H9 (cell line): Measurements from ENCODE around the gene FIBP. TPM values are rescaled to one million over a fixed set of nuclear protein-coding genes. Genes with fewer than 3 reads are reported as not detected.

Experiments
- DNase-seq: peaks from one replicate; pipeline ENCODE4 v3.0.0-alpha.2; 2017
- H2AFZ ChIP-seq: one replicate; pipeline ENCODE4 v1.6.1; 2013; ENCODE audit warnings: mild to moderate bottlenecking, low read length, control low read depth, moderate library complexity
- H2AK5ac ChIP-seq: 2 replicates; pipeline ENCODE4 v1.6.1; 2013; ENCODE audit warnings: low read length, control low read depth, mixed read lengths; ENCODE audit not compliant: insufficient read length
- H2BK120ac ChIP-seq: one replicate; pipeline ENCODE4 v1.6.1; 2013; ENCODE audit warnings: low read depth, mild to moderate bottlenecking, low read length, control low read depth, inconsistent platforms; ENCODE audit not compliant: poor library complexity, severe bottlenecking
- H2BK12ac ChIP-seq: 2 replicates; pipeline ENCODE4 v1.6.1; 2013; ENCODE audit warnings: low read length, control low read depth, mixed read lengths, low read depth; ENCODE audit not compliant: insufficient read length
- H2BK15ac ChIP-seq: 2 replicates; pipeline ENCODE4 v1.6.1; 2013; ENCODE audit warnings: low read depth, low read length, control low read depth
- H2BK20ac ChIP-seq: one replicate; pipeline ENCODE4 v1.6.1; 2013; ENCODE audit warnings: low read depth, mild to moderate bottlenecking, low read length, control low read depth, inconsistent platforms; ENCODE audit not compliant: poor library complexity, severe bottlenecking
- H2BK5ac ChIP-seq: 2 replicates; pipeline ENCODE4 v1.6.1; 2013; ENCODE audit warnings: low read length, control low read depth, mixed read lengths; ENCODE audit not compliant: insufficient read length
- H3K14ac ChIP-seq: 2 replicates; pipeline ENCODE4 v1.6.1; 2013; ENCODE audit warnings: low read length, control low read depth; ENCODE audit not compliant: insufficient read depth
- H3K18ac ChIP-seq: 2 replicates; pipeline ENCODE4 v1.6.1; 2013; ENCODE audit warnings: low read depth, mild to moderate bottlenecking, mixed read lengths, low read length, control low read depth; ENCODE audit not compliant: insufficient read length
- H3K23ac ChIP-seq: 2 replicates; pipeline ENCODE4 v1.6.1; 2013; ENCODE audit warnings: low read length, control low read depth, mixed read lengths, low read depth; ENCODE audit not compliant: insufficient read length
- H3K23me2 ChIP-seq: 2 replicates; pipeline ENCODE4 v1.6.1; 2013; ENCODE audit warnings: low read depth, mild to moderate bottlenecking, mixed read lengths, low read length, control low read depth; ENCODE audit not compliant: insufficient read length, poor library complexity, severe bottlenecking
- H3K27ac ChIP-seq: 2 replicates; pipeline ENCODE4 v1.5.1; 2013; ENCODE audit warnings: low read length, control low read depth, mixed read lengths, low read depth; ENCODE audit not compliant: insufficient read length
- H3K27me3 ChIP-seq: 2 replicates; pipeline ENCODE4 v1.6.1; 2013; ENCODE audit warnings: low read length, control low read depth, inconsistent platforms; ENCODE audit not compliant: insufficient read depth
- H3K4ac ChIP-seq: 2 replicates; pipeline ENCODE4 v1.6.1; 2013; ENCODE audit warnings: low read depth, mild to moderate bottlenecking, control low read depth, inconsistent platforms, low read length, moderate library complexity
- H3K4me1 ChIP-seq: 2 replicates; pipeline ENCODE4 v1.6.1; 2013; ENCODE audit warnings: low read length, control low read depth, inconsistent platforms; ENCODE audit not compliant: insufficient read depth
- H3K4me2 ChIP-seq: 2 replicates; pipeline ENCODE4 v1.6.1; 2013; ENCODE audit warnings: low read length, control low read depth, mixed read lengths; ENCODE audit not compliant: insufficient read length, insufficient read depth
- H3K56ac ChIP-seq: 2 replicates; pipeline ENCODE4 v1.6.1; 2013; ENCODE audit warnings: low read depth, mild to moderate bottlenecking, mixed read lengths, low read length, control low read depth; ENCODE audit not compliant: insufficient read length
- H3K79me1 ChIP-seq: 2 replicates; pipeline ENCODE4 v1.6.1; 2013; ENCODE audit warnings: low read depth, mild to moderate bottlenecking, moderate library complexity, low read length, control low read depth, inconsistent platforms; ENCODE audit not compliant: insufficient read depth, poor library complexity, severe bottlenecking
- H3K79me2 ChIP-seq: 2 replicates; pipeline ENCODE4 v1.6.1; 2013; ENCODE audit warnings: low read length, control low read depth, inconsistent platforms; ENCODE audit not compliant: insufficient read depth
- H3K9ac ChIP-seq: 2 replicates; pipeline ENCODE4 v1.6.1; 2013; ENCODE audit warnings: low read length, control low read depth, mixed read lengths; ENCODE audit not compliant: insufficient read length; ENCODE audit errors: extremely low read depth
- H3K9me3 ChIP-seq: one replicate; pipeline ENCODE4 v1.6.1; 2013; ENCODE audit warnings: low read depth, low read length, inconsistent platforms; ENCODE audit not compliant: control insufficient read depth
- H3T11ph ChIP-seq: one replicate; pipeline ENCODE4 v1.6.1; 2013; ENCODE audit warnings: mild to moderate bottlenecking, low read length, control low read depth, inconsistent platforms
- H4K20me1 ChIP-seq: one replicate; pipeline ENCODE4 v1.6.1; 2013; ENCODE audit not compliant: control insufficient read depth, insufficient read length, insufficient read depth
- H4K5ac ChIP-seq: 2 replicates; pipeline ENCODE4 v1.6.1; 2013; ENCODE audit warnings: low read depth, mild to moderate bottlenecking, mixed read lengths, low read length, control low read depth; ENCODE audit not compliant: insufficient read length
- H4K8ac ChIP-seq: replicated peaks from 2 replicates; pipeline ENCODE4 v1.6.1; 2013; ENCODE audit warnings: low read length, control low read depth, mixed read lengths, low read depth; ENCODE audit not compliant: insufficient read length
- H4K91ac ChIP-seq: 2 replicates; pipeline ENCODE4 v1.6.1; 2013; ENCODE audit warnings: low read depth, mild to moderate bottlenecking, moderate library complexity, mixed read lengths, low read length, control low read depth; ENCODE audit not compliant: insufficient read length
- H3K27ac Mint-ChIP-seq, 3 experiments: 2 replicates in 2 of 3; 3 replicates in 1 of 3; pipeline ENCODE4 v1.8.0; 2020 to 2021; ENCODE audit warnings: mixed read lengths in 3 of 3, mild to moderate bottlenecking in 1 of 3, moderate library complexity in 1 of 3
- H3K27me3 Mint-ChIP-seq: 2 replicates; pipeline ENCODE4 v1.8.0; 2021; ENCODE audit warnings: low read depth, mild to moderate bottlenecking, moderate library complexity, mixed read lengths
- H3K36me3 Mint-ChIP-seq, 3 experiments: 2 replicates in 2 of 3; 3 replicates in 1 of 3; pipeline ENCODE4 v1.8.0; 2020 to 2021; ENCODE audit warnings: low read depth in 3 of 3, mixed read lengths in 3 of 3; ENCODE audit not compliant: insufficient read depth in 1 of 3
- H3K4me1 Mint-ChIP-seq, 2 experiments: 2 replicates each; pipeline ENCODE4 v1.8.0; 2020; ENCODE audit warnings: mixed read lengths in 2 of 2
- H3K4me3 Mint-ChIP-seq, 2 experiments: 2 replicates in 1 of 2; 3 replicates in 1 of 2; pipeline ENCODE4 v1.8.0; 2020 to 2021; ENCODE audit warnings: mild to moderate bottlenecking in 2 of 2, mixed read lengths in 2 of 2, moderate library complexity in 1 of 2
- H3K9me3 Mint-ChIP-seq, 2 experiments: 2 replicates in 1 of 2; 3 replicates in 1 of 2; pipeline ENCODE4 v1.8.0; 2020; ENCODE audit warnings: mild to moderate bottlenecking in 2 of 2, mixed read lengths in 2 of 2, moderate library complexity in 1 of 2
- CTCF ChIP-seq: fragments of 200-600 bp; sonication (generic); conservative IDR thresholded peaks from 3 replicates; pipeline ENCODE4 v1.8.0; 2021; ENCODE audit warnings: antibody characterized with exemption, mild to moderate bottlenecking
- WGBS: extraction: QIAGEN DNeasy Blood & Tissue Kit; methylation state at CpG from one replicate; pipeline ENCODE4 v1.1.7; 2013; ENCODE audit warnings: missing lambda C conversion rate, low lambda C conversion rate, mixed read lengths; ENCODE audit not compliant: insufficient read length; ENCODE audit errors: extremely low coverage; 5-methylcytosine and 5-hydroxymethylcytosine counted together
- total RNA-seq: library from RNA; stranded (reverse); gene quantifications from 2 replicates; pipeline ENCODE4 v1.2.1, GENCODE V29; 2021

FIBP gene
- total RNA-seq, 1 experiment from 2014 or later, result 87.0 TPM

- Histone ChIP-seq H4K8ac (no peak overlapping the region), H3K27me3 (peaks cover 8% of the 10 kb centered on the region; the same call in 1 of the 2 replicates), H3K56ac (no peak overlapping the region), H4K5ac (no peak overlapping the region), H3K79me1 (no peaks in the 10 kb centered on the region), H3K23me2 (peaks cover 15% of the 10 kb centered on the region), H4K91ac (no peak overlapping the region), H3K4me1 (no peaks in the 10 kb centered on the region), H3K79me2 (no peaks in the 10 kb centered on the region), H3K4ac (no peak overlapping the region), H3K23ac (no peak overlapping the region), H3K14ac (no peak overlapping the region), H2AK5ac (no peak overlapping the region), H2BK20ac (no peak overlapping the region), H3K18ac (no peak overlapping the region), H3T11ph (no peak overlapping the region), H3K27ac (no peak overlapping the region), H2BK12ac (no peak overlapping the region), H3K9me3 (no peaks in the 10 kb centered on the region), H2BK120ac (no peak overlapping the region), H4K20me1 (no peaks in the 10 kb centered on the region), H3K4me2 (no peak overlapping the region), H2BK5ac (no peak overlapping the region), H2BK15ac (no peak overlapping the region), H2AFZ (no peak overlapping the region), H3K9ac (no peak overlapping the region)
- no peak overlapping the region for H3K27ac Mint-ChIP-seq
- H3K9me3 Mint-ChIP-seq, result no peaks in the 10 kb centered on the region
- peaks cover 37% of the 10 kb centered on the region for H3K27me3 Mint-ChIP-seq
- H3K36me3 Mint-ChIP-seq, result peaks cover 0 to 37% (median 0%) of the 10 kb centered on the region in 3 experiments; a peak in 2 of 7 replicates
- TF ChIP-seq CTCF, result no peak
- WGBS, result no CpG with 5 or more reads among the region's 14 CpGs
- H3K4me1 Mint-ChIP-seq, result peaks cover 22 to 29% of the 10 kb centered on the region in 2 experiments
- no peak for DNase-seq
- 0 out of 5 replicates have a peak overlapping the region, but pooled peaks of 1 of the 2 experiments have one; percentile 19 for H3K4me3 Mint-ChIP-seq
Observed at GRCh38 chr11:65896034-65896999, 8.0 kb upstream of the FIBP start.
